ENCODE results near the gene TRIM2.

The TRIM2 gene

DNA sequence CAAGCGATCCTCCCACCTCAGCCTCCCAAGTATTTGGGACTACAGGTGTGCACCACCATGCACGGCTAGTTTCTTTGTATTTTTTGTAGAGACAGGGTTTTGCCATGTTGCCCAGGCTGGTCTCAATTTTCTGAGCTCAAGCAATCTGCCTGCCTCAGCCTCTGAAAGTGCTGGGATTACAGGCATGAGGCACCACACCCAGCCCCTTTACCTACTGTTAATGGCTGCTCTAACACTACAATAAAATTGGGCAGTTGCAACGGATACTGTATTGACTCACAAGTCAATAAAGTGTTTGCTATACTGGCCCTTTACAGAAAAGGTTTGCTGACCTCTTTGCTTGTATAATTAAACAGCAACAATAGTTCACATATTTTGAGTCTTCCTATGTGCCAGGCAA, 41.5 kb downstream of the TRIM2 start:
- ChIA-PET POLR2A (no interaction called here), CTCF (interaction anchor here (0.9 kb wide), 1 partner anchor 11 kb away, joined by 3 read pairs; no protein-coding TSS in a partner anchor)
- TF ChIP-seq, protein P1, sequence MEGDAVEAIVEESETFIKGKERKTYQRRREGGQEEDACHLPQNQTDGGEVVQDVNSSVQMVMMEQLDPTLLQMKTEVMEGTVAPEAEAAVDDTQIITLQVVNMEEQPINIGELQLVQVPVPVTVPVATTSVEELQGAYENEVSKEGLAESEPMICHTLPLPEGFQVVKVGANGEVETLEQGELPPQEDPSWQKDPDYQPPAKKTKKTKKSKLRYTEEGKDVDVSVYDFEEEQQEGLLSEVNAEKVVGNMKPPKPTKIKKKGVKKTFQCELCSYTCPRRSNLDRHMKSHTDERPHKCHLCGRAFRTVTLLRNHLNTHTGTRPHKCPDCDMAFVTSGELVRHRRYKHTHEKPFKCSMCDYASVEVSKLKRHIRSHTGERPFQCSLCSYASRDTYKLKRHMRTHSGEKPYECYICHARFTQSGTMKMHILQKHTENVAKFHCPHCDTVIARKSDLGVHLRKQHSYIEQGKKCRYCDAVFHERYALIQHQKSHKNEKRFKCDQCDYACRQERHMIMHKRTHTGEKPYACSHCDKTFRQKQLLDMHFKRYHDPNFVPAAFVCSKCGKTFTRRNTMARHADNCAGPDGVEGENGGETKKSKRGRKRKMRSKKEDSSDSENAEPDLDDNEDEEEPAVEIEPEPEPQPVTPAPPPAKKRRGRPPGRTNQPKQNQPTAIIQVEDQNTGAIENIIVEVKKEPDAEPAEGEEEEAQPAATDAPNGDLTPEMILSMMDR (IDR thresholded peaks at IDR 0.05; ENCODE audit: insufficient read depth, low read length, missing control alignments) = no peak
- H3K4me3 ChIP-seq (ENCODE audit: low read depth, low read length) = no peak overlapping the region
- no peak for DNase-seq (ENCODE audit: low read depth, low spot score)

DNA sequence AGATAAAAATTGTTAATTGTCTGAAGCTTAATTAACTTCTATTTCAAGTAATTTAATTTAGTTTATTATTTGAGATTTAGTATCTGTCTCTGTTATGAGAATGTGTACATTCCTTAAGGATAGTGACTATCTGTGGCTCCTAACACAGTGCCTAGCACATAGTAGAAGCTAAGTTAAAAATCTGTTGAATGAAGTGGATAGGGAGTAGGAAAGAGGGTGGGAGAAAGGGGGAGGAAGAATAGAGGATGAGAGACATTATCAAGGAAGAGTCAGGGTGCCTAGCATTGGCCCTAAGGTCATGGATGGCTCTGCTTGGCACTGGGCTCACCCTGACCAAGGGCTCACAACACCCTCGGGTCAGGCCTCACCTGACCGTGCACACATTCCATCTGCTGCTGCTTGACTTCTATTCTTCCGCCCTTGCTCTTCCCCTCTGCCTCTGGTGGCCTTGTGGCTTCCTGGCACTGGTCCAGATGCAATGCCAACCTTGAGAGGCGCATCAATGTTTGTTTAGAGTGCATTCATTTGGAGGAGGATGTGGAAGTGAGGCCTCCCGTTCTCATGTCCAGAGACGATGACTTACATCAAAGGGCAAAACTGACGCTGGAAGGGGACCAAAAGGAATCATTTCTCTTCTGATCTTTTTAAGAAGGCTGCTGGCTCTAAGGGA, 42.3 kb downstream of the TRIM2 start:
- DNase-seq (ENCODE audit: low read depth, low spot score) = no peak
- POLR2A ChIA-PET = no interaction called here
- TF ChIP-seq, protein P1 (IDR thresholded peaks at IDR 0.05; ENCODE audit: insufficient read depth, low read length, missing control alignments) = no peak
- CTCF ChIA-PET = no interaction called here
- H3K4me3 ChIP-seq (ENCODE audit: low read depth, low read length) = no peak overlapping the region

DNA sequence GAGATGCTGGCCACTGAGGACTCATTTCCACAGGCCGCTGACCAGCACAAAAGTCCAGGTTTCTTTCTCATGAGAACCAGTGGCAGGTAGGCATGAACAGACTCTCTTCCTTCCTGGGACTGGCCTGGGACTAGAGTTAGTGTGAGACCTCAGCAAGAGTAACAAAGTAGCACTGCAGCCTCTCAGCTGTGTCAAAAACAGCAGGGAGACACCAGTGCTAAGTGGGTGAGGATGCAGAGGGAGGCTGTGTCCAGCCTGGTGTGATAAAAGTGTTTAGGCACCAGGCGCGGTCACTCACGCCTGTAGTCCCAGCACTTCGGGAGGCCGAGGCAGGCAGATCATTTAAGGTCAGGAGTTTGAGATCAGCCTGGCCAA, 42.9 kb downstream of the TRIM2 start:
- TF ChIP-seq, protein P1 (IDR thresholded peaks at IDR 0.05; ENCODE audit: insufficient read depth, low read length, missing control alignments) = no peak
- H3K4me3 ChIP-seq (ENCODE audit: low read depth, low read length) = no peak overlapping the region
- POLR2A ChIA-PET = no interaction called here
- DNase-seq (ENCODE audit: low read depth, low spot score) = no peak
- CTCF ChIA-PET = no interaction called here

- ChIA-PET POLR2A (interaction anchor here (1.0 to 1.6 kb wide), 2 partner anchors 13 to 48 kb away, joined by 4 to 5 read pairs; no protein-coding TSS in a partner anchor), CTCF (interaction anchor here (0.6 to 1.6 kb wide), 6 partner anchors 8 to 156 kb away, joined by 3 to 5 read pairs (median 3); no protein-coding TSS in a partner anchor)
- peak overlapping the region; percentile 59 for H3K4me3 ChIP-seq (ENCODE audit: low read depth, low read length)
- TF ChIP-seq, protein P1 (IDR thresholded peaks at IDR 0.05; ENCODE audit: insufficient read depth, low read length, missing control alignments) = no peak
- no peak for DNase-seq (ENCODE audit: low read depth, low spot score)
These were observed 44.5 kb downstream of the TRIM2 start for GRCh38 chr4:153248641-153249198.

DNA sequence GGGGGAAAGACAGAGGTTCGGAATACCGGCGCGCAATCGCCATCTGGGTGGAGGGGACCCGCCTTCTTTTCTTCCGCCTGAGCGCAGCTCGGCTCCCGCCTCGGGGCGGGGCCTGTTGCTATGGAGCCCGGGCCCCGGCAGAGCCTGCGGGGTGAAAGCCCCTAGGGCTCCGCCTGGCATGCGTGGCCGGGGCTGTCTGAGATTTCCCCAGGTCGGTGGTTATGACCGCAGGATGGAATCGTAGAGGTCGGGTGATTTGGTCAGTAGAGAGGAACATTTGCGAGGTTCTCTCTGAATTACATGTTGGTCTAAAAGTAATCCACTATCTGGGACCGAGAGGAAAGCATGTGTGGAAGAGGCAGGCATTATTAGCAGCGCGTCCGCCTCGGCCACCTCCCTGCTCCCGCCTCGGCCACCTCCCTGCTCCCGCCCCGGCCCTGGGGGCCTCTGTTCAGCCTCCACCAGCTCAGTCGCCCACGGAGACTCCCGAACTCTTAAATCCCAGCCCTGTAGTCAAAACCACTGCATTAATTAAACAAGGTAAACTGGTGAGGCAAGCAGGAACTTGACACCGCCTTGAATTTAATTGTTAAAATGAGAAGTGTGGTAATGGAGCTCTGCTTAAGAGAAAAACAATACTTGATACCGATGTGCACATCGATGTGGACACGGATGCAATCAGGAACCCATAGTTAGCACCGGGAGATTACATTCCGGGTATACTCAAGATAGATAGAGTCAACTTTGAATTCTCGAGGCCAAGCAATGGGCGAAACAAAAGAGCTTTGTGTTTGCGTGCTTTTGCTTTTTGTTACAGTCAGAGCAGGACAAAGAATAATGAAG, 45.2 kb downstream of the TRIM2 start:
- TF ChIP-seq, protein P1 (IDR thresholded peaks at IDR 0.05; ENCODE audit: insufficient read depth, low read length, missing control alignments) = no peak
- peak overlapping the region; percentile 59 for H3K4me3 ChIP-seq (ENCODE audit: low read depth, low read length)
- no peak for DNase-seq (ENCODE audit: low read depth, low spot score)
- CTCF ChIA-PET = interaction anchor here (1.0 to 1.6 kb wide), 5 partner anchors 7 to 155 kb away, joined by 3 to 5 read pairs (median 3); no protein-coding TSS in a partner anchor
- POLR2A ChIA-PET = interaction anchor here (1.0 to 1.6 kb wide), 2 partner anchors 14 to 47 kb away, joined by 4 to 5 read pairs; no protein-coding TSS in a partner anchor

DNA sequence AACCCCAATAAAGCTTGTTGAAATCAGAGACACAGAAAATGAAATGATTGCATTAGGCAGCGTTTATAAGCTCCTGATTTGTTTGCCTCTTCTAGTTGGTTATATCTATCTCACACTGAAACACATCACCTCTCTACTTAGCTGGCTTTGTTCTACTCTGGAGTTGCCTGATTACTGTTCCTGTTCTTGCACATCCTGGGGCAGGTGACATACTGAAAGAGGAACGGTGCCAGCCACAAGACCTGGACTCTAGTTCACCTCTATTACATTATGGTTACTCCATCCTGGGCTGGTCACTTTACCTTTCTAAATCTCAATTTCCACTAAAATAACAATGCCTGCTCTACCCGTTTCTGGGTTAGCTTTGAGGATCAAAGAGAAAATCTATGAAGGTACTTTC, 47.9 kb downstream of the TRIM2 start:
- TF ChIP-seq, protein P1 (IDR thresholded peaks at IDR 0.05; ENCODE audit: insufficient read depth, low read length, missing control alignments) = no peak
- no peak for DNase-seq (ENCODE audit: low read depth, low spot score)
- POLR2A ChIA-PET = no interaction called here
- H3K4me3 ChIP-seq (ENCODE audit: low read depth, low read length) = no peak overlapping the region
- CTCF ChIA-PET = interaction anchor here (1.4 kb wide), 1 partner anchor 109 kb away, joined by 4 read pairs; no protein-coding TSS in a partner anchor

Data from AG04449 (cell line).